M059J (cell line): ENCODE results near the gene SSR4. TPM values are rescaled to one million over a fixed set of nuclear protein-coding genes. Genes with fewer than 3 reads are reported as not detected.

Experiments used
- DNase-seq: peaks from one replicate; pipeline ENCODE4 v3.0.0-alpha.2; 2012; ENCODE audit warnings: low read depth
- total RNA-seq: library from RNA; depleted of rRNA; stranded (reverse); fragments of >200 nt; shearing (Covaris generic); gene quantifications from 2 replicates; pipeline ENCODE4 v1.2.3, GENCODE V29; 2014

SSR4 gene
- total RNA-seq, 1 experiment from 2014 or later, result 477 TPM

- DNase-seq, result no peak
Observed at GRCh38 chrX:153769158-153769864, 25.2 kb upstream of the SSR4 start.

GRCh38 chrX:153769865-153770600, 24.4 kb upstream of the SSR4 start:
- no peak for DNase-seq

DNA sequence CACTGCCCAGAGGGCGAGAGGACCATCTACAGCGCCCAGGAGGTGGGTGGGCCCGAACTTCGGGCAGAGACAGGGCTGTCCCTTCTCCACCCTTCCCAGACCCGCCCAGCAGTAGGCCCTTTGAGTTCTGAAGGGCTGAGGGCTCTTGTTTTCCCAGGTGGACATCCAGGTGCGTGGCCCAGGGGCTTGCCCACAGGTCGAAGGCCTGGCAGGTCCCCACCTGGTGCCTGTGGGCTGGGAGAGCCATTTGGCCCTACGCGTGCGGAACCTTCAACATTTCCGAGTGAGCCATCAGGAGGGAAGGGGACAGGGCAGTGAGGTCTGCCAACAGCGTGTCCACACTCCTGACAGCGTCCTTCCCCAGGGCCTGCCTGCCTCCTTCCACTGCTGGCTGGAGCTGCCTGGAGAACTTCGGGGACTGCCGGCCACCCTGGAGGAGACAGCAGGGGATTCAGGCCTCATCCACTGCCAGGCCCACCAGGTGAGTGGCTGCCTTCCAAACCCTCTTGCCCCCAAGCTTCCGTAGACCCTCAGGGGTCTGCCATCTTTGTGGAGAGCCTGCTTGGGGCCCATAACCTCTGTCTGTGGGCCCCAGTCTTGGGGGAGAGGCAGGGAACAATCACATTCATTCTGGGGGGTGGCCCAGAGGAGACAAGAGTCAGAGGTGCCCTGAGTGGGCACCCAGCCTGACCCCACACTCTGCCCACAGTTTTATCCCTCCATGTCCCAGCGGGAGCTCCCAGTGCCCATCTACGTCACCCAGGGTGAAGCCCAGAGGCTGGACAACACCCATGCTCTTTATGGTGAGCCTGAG, 23.7 kb upstream of the SSR4 start:
- DNase-seq, result no peak

DNA sequence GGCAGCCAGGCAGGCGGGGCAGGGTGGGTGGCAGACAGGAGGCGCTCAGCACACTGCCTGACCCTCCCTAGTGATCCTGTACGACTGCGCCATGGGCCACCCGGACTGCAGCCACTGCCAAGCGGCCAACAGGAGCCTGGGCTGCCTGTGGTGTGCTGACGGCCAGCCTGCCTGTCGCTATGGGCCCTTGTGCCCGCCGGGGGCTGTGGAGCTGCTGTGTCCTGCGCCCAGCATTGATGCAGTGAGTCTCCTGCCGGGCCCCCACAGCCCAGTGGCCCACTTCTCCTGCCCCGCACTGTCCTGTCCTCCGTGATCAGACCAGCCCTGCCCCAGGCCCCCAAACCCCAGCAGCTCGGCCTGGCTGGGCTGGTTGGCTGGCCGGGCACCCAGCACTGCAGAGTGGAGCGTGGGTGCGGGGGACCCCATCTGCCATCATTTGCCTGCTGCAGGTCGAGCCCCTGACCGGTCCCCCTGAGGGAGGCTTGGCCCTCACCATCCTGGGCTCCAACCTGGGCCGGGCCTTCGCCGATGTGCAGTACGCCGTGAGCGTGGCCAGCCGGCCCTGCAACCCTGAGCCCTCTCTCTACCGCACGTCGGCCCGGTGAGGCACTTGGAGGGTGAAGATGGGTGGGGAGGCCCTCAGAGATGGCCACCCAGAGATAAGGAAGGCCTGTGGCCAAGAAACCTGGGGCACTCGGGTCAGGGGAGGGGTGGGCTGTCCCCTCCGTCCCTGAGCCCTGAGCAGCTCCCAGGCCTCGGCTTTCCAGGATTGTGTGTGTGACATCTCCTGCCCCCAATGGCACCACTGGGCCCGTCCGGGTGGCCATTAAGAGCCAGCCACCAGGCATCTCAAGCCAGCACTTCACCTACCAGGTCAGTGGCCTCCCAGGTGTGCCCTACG, 22.8 kb upstream of the SSR4 start:
- no peak for DNase-seq

GRCh38 chrX:153772316-153773217, 21.9 kb upstream of the SSR4 start:
- DNase-seq, result no peak

- DNase-seq, result no peak
Observed at GRCh38 chrX:153773218-153773611, 21.3 kb upstream of the SSR4 start.

DNA sequence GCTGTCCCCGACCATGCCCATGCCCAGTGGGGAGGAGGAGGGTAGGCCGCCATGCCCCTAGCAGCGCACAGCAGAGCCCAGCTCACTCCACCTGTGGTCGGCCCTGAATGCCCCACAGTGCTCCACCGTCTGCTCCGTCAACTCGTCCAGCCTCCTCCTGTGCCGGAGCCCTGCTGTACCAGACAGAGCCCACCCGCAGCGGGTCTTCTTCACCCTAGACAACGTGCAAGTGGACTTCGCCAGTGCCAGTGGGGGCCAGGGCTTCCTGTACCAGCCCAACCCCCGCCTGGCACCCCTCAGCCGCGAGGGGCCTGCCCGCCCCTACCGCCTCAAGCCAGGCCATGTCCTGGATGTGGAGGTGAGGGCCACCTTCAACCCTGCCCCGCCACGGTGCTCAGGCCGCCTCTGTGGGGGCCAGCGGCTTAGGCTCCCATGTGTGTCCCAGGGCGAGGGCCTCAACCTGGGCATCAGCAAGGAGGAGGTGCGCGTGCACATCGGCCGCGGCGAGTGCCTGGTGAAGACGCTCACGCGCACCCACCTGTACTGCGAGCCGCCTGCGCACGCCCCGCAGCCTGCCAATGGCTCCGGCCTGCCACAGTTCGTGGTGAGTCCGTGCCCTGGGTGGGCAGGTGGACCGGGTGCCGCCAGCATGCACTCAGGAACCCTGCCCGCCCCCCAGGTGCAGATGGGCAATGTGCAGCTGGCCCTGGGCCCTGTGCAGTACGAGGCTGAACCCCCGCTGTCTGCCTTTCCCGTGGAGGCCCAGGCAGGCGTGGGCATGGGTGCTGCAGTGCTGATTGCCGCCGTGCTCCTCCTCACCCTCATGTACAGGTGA, 20.5 kb upstream of the SSR4 start:
- DNase-seq, result no peak

GRCh38 chrX:153774576-153775292, 19.7 kb upstream of the SSR4 start:
- no peak for DNase-seq

DNA sequence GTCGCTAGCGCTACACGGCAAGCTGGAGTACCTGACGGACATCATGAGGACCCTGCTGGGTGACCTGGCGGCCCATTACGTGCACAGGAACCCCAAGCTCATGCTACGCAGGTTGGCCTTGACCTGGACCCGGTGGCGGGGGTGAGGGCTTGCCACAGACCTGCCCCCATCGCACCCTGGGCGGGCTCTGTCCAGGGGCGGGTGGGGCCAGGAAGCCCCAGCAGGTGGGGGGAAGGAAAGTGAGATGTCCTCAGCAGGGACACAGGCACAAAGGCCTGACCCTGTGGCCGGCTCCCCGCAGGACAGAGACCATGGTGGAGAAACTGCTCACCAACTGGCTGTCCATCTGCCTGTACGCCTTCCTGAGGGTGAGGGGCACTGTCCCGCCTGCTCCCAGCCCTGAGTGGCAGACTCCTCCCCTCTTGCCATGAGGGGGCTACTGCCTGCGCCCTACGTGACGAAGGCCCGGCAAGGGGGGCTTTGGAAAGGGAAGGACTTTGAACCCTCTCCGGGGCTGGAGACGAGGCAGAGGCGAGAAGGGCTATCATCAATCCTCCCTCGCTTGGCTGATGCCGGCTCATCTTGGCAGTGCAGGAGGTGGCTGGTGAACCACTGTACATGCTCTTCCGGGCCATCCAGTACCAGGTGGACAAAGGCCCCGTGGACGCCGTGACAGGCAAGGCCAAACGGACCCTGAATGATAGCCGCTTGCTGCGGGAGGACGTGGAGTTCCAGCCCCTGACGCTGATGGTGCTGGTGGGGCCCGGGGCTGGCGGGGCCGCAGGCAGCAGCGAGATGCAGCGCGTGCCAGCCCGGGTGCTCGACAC, 19.0 kb upstream of the SSR4 start:
- DNase-seq, result no peak

GRCh38 chrX:153776120-153776599, 18.3 kb upstream of the SSR4 start:
- no peak for DNase-seq

DNA sequence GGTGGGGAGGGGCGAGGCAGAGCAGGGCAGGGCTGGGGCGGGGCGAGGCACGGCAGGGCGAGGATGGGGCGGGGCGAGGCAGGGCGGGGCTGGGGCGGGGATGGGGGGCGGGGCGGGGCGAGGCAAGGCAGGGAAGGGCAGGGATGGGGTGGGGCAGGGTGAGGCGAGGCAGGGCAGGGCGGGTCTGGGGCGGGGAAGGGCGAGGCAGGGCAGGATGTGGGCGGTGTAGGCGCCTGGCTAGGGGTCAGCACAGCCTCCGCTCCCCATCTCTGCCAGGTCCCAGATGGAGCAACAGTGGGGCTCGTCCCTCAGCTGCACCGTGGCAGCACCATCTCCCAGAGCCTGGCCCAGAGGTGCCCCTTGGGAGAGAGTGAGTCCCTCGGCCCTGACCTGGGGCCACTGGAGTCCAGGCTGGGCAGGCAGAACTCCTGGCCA, 17.8 kb upstream of the SSR4 start:
- DNase-seq, result no peak

DNA sequence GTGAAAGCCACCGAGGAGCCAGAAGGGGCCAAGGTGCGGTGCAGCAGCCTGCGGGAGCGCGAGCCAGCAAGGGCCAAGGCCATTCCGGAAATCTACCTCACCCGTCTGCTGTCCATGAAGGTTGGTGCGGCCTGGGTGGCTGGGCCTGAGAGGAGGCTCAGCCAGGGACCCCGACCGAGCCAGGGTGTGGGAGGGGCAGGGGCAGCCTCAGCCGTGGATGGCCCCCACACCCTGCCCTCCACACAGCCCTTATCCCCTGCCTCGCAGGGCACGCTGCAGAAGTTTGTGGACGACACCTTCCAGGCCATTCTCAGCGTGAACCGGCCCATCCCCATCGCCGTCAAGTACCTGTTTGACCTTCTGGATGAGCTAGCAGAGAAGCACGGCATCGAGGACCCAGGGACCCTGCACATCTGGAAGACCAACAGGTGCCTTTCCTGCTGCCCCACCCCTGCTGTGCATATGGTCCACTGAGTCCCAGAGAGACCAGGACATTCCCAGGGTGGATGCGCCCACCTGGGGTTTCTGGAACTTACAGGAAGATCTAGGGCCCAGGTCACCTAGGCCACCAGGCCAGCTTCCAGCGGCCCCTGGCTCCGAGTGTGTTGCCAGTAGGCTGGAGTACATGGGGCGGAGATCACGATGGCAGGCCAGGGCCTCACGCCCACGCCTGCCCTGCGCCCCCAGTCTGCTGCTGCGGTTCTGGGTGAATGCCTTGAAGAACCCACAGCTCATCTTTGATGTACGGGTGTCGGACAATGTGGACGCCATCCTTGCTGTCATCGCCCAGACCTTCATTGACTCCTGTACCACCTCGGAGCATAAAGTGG, 17.0 kb upstream of the SSR4 start:
- no peak for DNase-seq

GRCh38 chrX:153778181-153778580, 16.3 kb upstream of the SSR4 start:
- DNase-seq, result no peak

DNA sequence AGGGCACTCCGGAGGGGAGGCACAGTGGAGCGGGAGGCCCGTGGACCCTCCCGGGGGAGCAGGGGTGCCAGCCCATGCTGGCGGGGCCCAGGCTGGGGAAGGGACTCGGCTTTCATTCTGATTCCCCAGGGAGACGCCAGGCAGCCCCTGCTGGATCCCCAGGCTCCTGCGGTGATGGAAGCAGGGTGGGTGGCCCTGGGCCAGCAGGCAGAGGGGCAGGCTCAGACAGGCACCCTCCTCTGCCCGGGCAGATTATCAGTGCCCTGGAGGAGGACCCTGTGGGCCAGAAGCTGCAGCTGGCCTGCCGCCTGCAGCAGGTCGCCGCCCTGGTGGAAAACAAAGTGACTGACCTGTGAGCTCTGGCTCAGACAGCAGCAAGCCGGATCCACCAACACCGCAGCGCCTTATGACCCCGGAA, 15.8 kb upstream of the SSR4 start:
- no peak for DNase-seq

GRCh38 chrX:153779891-153780677, 14.4 kb upstream of the SSR4 start:
- peak; percentile 20 for DNase-seq
